CD14-positive monocyte (primary cell): ENCODE results near the gene HOXC11. TPM values are rescaled to one million over a fixed set of nuclear protein-coding genes. Genes with fewer than 3 reads are reported as not detected.

Experiments used
- DNase-seq, 3 donors: peaks; one replicate each; pipeline ENCODE4 v3.0.0-alpha.2; 2011 to 2022
- H2AFZ ChIP-seq: 2 replicates; pipeline ENCODE4 v1.6.0; 2012; ENCODE audit warnings: mild to moderate bottlenecking, low read depth, low read length, inconsistent platforms; ENCODE audit not compliant: insufficient read depth, poor library complexity, severe bottlenecking
- H3K27ac ChIP-seq, 2 donors: 1 replicate in 1 of 2; 2 replicates in 1 of 2; pipeline ENCODE4 v1.5.1; 2012 to 2013; ENCODE audit warnings: low read length in 2 of 2, control low read depth in 1 of 2, inconsistent platforms in 1 of 2, low read depth in 1 of 2, mild to moderate bottlenecking in 1 of 2
- H3K27me3 ChIP-seq, 2 donors: one replicate each; pipeline versions ENCODE4 v1.6.0 to v1.6.1; 2011 to 2013; ENCODE audit warnings: low read length in 2 of 2; ENCODE audit not compliant: control insufficient read depth in 2 of 2, insufficient read depth in 2 of 2
- H3K36me3 ChIP-seq, 2 donors: replicated peaks in 1 of 2; 1 replicate in 1 of 2; 2 replicates in 1 of 2; pipeline versions ENCODE4 v1.5.1 to v1.6.1; 2012 to 2013; ENCODE audit warnings: low read length in 2 of 2, control low read depth in 1 of 2, inconsistent platforms in 1 of 2, mild to moderate bottlenecking in 1 of 2; ENCODE audit not compliant: insufficient read depth in 2 of 2, control insufficient read depth in 1 of 2
- H3K4me1 ChIP-seq, 2 donors: 1 replicate in 1 of 2; 2 replicates in 1 of 2; pipeline versions ENCODE4 v1.5.1 to v1.6.1; 2012 to 2013; ENCODE audit warnings: low read length in 2 of 2, control low read depth in 1 of 2, inconsistent platforms in 1 of 2, mild to moderate bottlenecking in 1 of 2, moderate library complexity in 1 of 2; ENCODE audit not compliant: insufficient read depth in 2 of 2, control insufficient read depth in 1 of 2
- H3K4me2 ChIP-seq: replicated peaks from 2 replicates; pipeline ENCODE3; 2012; ENCODE audit warnings: low read length, moderate library complexity, mild to moderate bottlenecking; ENCODE audit not compliant: poor library complexity, severe bottlenecking; ENCODE audit errors: extremely low read depth
- H3K4me3 ChIP-seq, 3 experiments: fragments of 200-600 bp in 1 of 3; sonication (generic) in 1 of 3; replicated peaks in 1 of 3; 1 replicate in 2 of 3; 2 replicates in 1 of 3; pipeline ENCODE4 v1.5.1; 2011 to 2013; ENCODE audit warnings: low read length in 3 of 3, mild to moderate bottlenecking in 3 of 3, control low read depth in 2 of 3, low read depth in 2 of 3, inconsistent platforms in 1 of 3, moderate library complexity in 1 of 3
- H3K79me2 ChIP-seq: 2 replicates; pipeline ENCODE4 v1.6.0; 2012; ENCODE audit warnings: mild to moderate bottlenecking, control low read depth, inconsistent platforms, low read length, moderate library complexity; ENCODE audit not compliant: insufficient read depth
- H3K9ac ChIP-seq: 2 replicates; pipeline ENCODE4 v1.6.0; 2017; ENCODE audit warnings: low read length, mild to moderate bottlenecking; ENCODE audit not compliant: insufficient read depth, poor library complexity, severe bottlenecking
- H3K9me3 ChIP-seq, 2 donors: replicated peaks in 1 of 2; 1 replicate in 1 of 2; 2 replicates in 1 of 2; pipeline versions ENCODE4 v1.5.1 to v1.6.1; 2012 to 2013; ENCODE audit warnings: low read length in 2 of 2, control low read depth in 1 of 2; ENCODE audit not compliant: control insufficient read depth in 1 of 2, insufficient read depth in 1 of 2
- H4K20me1 ChIP-seq: 2 replicates; pipeline ENCODE4 v1.6.0; 2012; ENCODE audit warnings: mild to moderate bottlenecking, low read length, control low read depth, moderate library complexity; ENCODE audit not compliant: insufficient read depth
- H3K27ac Mint-ChIP-seq, 7 donors: one replicate each; pipeline ENCODE4 v1.8.0; 2020; ENCODE audit warnings: mild to moderate bottlenecking in 7 of 7, mixed read lengths in 7 of 7, moderate library complexity in 6 of 7, inconsistent platforms in 2 of 7
- H3K27me3 Mint-ChIP-seq, 3 donors: one replicate each; pipeline ENCODE4 v1.8.0; 2021 to 2022; ENCODE audit warnings: low read depth in 3 of 3, mild to moderate bottlenecking in 3 of 3, mixed read lengths in 3 of 3, moderate library complexity in 3 of 3, inconsistent platforms in 1 of 3
- H3K36me3 Mint-ChIP-seq, 2 donors: one replicate each; pipeline ENCODE4 v1.8.0; 2020; ENCODE audit warnings: mixed read lengths in 2 of 2, inconsistent platforms in 1 of 2, mild to moderate bottlenecking in 1 of 2
- H3K4me1 Mint-ChIP-seq: one replicate; pipeline ENCODE4 v1.8.0; 2020; ENCODE audit warnings: mild to moderate bottlenecking, mixed read lengths
- H3K4me3 Mint-ChIP-seq, 2 donors: one replicate each; pipeline ENCODE4 v1.8.0; 2020; ENCODE audit warnings: mild to moderate bottlenecking in 2 of 2, mixed read lengths in 2 of 2, moderate library complexity in 1 of 2
- H3K9me3 Mint-ChIP-seq, 7 donors: one replicate each; pipeline ENCODE4 v1.8.0; 2020 to 2022; ENCODE audit warnings: mixed read lengths in 7 of 7, mild to moderate bottlenecking in 6 of 7, moderate library complexity in 6 of 7, inconsistent platforms in 2 of 7
- WGBS: methylation state at CpG from one replicate; pipeline ENCODE4 v1.1.5; 2013; ENCODE audit warnings: missing lambda C conversion rate; ENCODE audit not compliant: insufficient coverage; 5-methylcytosine and 5-hydroxymethylcytosine counted together
- intact Hi-C, 2 donors: fragments of 100-400 bp; cut with micrococcal nuclease; formaldehyde crosslinking; loops; one replicate each; pipeline versions ENCODE4 v1.15.0 to v1.15.1; 2023
- polyA plus RNA-seq, 3 donors: library from polyadenylated mRNA; depleted of rRNA in 1 of 3; unstranded in 2 of 3; stranded (reverse) in 1 of 3; fragments of 300-500 nt in 2 of 3; fragments of >200 nt in 1 of 3; fragmentation: Illumina TruSeq in 2 of 3; gene quantifications; 1 replicate in 2 of 3; 2 replicates in 1 of 3; pipeline ENCODE4 v1.2.3, GENCODE V29; 2012 to 2021
- TF ChIP-seq, protein P1 (sequence below): fragments of 200-600 bp; IDR thresholded peaks from one replicate; pipeline ENCODE4 v1.8.0; 2022; ENCODE audit warnings: antibody characterized with exemption, mild to moderate bottlenecking

The HOXC11 gene
- polyA plus RNA-seq, 3 donors: not detected

DNA sequence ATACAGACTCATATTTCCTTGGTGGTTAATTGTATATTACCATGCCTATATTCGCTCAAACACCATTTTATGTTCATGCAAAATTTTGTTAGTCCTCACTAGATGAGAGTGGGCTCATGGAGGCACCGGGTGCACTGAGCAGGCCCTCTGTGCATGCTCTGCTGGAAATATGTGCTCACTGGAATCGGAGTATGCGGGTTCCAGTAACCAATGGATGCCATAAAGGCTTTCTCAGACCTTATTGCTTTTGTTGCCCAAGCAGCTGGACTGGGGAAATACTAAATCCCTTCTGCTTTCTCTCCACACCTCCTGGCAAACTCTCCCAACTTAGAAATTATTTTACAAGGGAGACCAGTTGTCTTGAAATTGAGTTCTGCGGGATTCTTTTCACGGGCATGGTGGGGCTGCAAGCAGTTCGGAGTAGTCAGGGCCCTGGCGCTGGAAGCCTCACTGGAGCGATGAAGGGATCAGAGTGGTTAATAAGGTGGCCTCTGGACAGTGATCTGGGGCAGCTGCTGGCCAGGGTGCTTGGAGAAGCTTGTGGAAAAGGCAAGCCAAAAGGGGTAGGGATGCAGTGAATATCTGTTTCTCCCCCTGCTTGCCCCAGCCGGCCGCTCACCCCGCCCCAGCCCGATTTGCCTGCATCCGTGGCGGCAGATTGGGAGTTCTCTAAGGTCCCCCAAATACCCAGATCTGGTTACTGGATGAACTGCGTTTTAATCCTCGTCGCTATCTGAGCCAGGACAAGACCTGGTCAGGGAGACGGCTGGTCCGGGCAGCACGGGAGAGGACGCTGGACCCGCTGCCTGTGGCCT is 47.9 kb downstream of the HOXC11 start:
- TF ChIP-seq, protein P1, sequence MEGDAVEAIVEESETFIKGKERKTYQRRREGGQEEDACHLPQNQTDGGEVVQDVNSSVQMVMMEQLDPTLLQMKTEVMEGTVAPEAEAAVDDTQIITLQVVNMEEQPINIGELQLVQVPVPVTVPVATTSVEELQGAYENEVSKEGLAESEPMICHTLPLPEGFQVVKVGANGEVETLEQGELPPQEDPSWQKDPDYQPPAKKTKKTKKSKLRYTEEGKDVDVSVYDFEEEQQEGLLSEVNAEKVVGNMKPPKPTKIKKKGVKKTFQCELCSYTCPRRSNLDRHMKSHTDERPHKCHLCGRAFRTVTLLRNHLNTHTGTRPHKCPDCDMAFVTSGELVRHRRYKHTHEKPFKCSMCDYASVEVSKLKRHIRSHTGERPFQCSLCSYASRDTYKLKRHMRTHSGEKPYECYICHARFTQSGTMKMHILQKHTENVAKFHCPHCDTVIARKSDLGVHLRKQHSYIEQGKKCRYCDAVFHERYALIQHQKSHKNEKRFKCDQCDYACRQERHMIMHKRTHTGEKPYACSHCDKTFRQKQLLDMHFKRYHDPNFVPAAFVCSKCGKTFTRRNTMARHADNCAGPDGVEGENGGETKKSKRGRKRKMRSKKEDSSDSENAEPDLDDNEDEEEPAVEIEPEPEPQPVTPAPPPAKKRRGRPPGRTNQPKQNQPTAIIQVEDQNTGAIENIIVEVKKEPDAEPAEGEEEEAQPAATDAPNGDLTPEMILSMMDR: no peak
- peaks cover 14 to 16% of the 10 kb centered on the region in 2 donors for H3K4me1 ChIP-seq
- Mint-ChIP-seq H3K9me3 (peaks cover 0 to 27% (median 11%) of the 10 kb centered on the region in 7 donors), H3K4me3 (peak overlapping the region in 1 of 2 donors; percentile 69), H3K27ac (no peak overlapping the region), H3K4me1 (peaks cover 20% of the 10 kb centered on the region), H3K27me3 (peaks cover 95 to 100% (median 98%) of the 10 kb centered on the region in 3 donors), H3K36me3 (peaks cover 0 to 7% of the 10 kb centered on the region in 2 donors)
- intact Hi-C loops: no loop called here
- H3K4me2 ChIP-seq: no peak overlapping the region
- no peak for DNase-seq
- no peak overlapping the region for H3K4me3 ChIP-seq
- peaks cover 10 to 33% of the 10 kb centered on the region in 2 donors for H3K9me3 ChIP-seq
- peaks cover 95 to 100% of the 10 kb centered on the region in 2 donors for H3K27me3 ChIP-seq
- H3K27ac ChIP-seq: no peak overlapping the region
- WGBS: 63% methylated on average over 20 of the region's 23 CpGs
- H3K36me3 ChIP-seq: no peaks in the 10 kb centered on the region
- H3K9ac ChIP-seq: no peak overlapping the region
- no peaks in the 10 kb centered on the region for H4K20me1 ChIP-seq
- H2AFZ ChIP-seq: no peak overlapping the region
- H3K79me2 ChIP-seq: no peaks in the 10 kb centered on the region

DNA sequence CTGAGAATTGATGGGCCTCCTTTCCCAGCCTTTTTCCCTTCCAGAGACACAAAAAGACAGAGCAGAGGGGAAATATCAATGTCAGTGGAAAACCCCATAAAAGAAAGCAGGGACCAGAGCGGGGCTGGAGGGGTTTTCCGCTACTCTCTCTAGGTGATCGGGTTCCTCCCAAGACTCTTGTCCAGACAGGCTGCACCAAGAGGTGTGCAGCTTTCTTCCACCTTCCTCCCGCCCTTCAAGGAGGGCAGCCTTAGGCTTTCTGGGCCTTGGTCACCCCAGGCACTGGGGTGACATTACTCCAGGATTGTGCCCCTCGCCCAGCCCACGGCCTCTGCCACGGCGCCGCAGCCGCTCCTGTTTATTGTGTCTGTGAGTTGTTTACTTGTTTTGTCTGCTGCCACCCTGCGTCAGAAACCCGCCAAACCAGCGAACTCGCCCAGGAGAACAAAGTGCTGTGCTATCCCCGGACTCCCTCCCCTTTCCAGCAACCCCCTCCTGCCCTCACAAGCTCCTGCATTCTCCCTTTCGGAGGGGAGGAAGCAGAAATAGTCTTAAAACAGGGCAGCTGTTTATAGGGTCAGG is 48.6 kb downstream of the HOXC11 start:
- Histone ChIP-seq H4K20me1 (no peaks in the 10 kb centered on the region), H2AFZ (no peak overlapping the region), H3K4me3 (no peak overlapping the region), H3K27me3 (peaks cover 96 to 100% of the 10 kb centered on the region in 2 donors), H3K36me3 (no peaks in the 10 kb centered on the region), H3K4me1 (peaks cover 14 to 16% of the 10 kb centered on the region in 2 donors), H3K9me3 (peaks cover 10 to 38% of the 10 kb centered on the region in 2 donors), H3K27ac (no peak overlapping the region), H3K9ac (no peak overlapping the region), H3K4me2 (no peak overlapping the region), H3K79me2 (no peaks in the 10 kb centered on the region)
- Mint-ChIP-seq H3K4me1 (peaks cover 20% of the 10 kb centered on the region), H3K27ac (no peak overlapping the region), H3K27me3 (peaks cover 95 to 100% (median 98%) of the 10 kb centered on the region in 3 donors), H3K4me3 (peak overlapping the region in 1 of 2 donors; percentile 69), H3K36me3 (peaks cover 0 to 7% of the 10 kb centered on the region in 2 donors), H3K9me3 (peaks cover 0 to 27% (median 11%) of the 10 kb centered on the region in 7 donors)
- WGBS: 64% methylated on average over 9 of the region's 16 CpGs
- intact Hi-C loops: no loop called here
- TF ChIP-seq, protein P1: no peak
- no peak for DNase-seq
